GM12878 (cell line): ENCODE results near the gene SPOCD1. TPM values are rescaled to one million over a fixed set of nuclear protein-coding genes. Genes with fewer than 3 reads are reported as not detected.

Experiments used
- ATAC-seq: fragments of 200-7000 bp; cut with Tn5 transposase; 3 replicates; pipeline ENCODE4 v1.9.1; 2020; ENCODE audit warnings: mild to moderate bottlenecking, moderate library complexity
- BruUV-seq: library from RNA; stranded (reverse); fragments of 400-500 nt; replicated peaks from 2 replicates; lab custom pipeline; 2021; lab: Mats Ljungman, UMichigan
- CTCF ChIA-PET: fragments of 300-600 bp; sonication (Branson Sonifier 250); formaldehyde crosslinking; extraction: SDS; loops from one replicate; lab custom pipeline; 2021; ENCODE audit warnings: inconsistent platforms; lab: Yijun Ruan, JAX
- POLR2A ChIA-PET: fragments of 350-600 bp; formaldehyde crosslinking; extraction: SDS; loops from one replicate; lab custom pipeline; 2021; ENCODE audit warnings: inconsistent platforms; lab: Charles Lee
- RAD21 ChIA-PET: fragments of 300-600 bp; sonication (Branson Sonifier 250); formaldehyde crosslinking; loops from one replicate; lab custom pipeline; 2023; ENCODE audit warnings: antibody characterized with exemption; ENCODE audit not compliant: unreplicated experiment; lab: Charles Lee
- SMC1A ChIA-PET: fragments of 300-600 bp; sonication (Branson Sonifier 250); formaldehyde crosslinking; loops from one replicate; lab custom pipeline; 2023; ENCODE audit not compliant: unreplicated experiment, uncharacterized antibody; lab: Charles Lee
- DNase-seq: peaks from one replicate; pipeline ENCODE4 v3.0.0-alpha.2; 2011; ENCODE audit warnings: low read depth, low spot score
- FAIRE-seq: peaks from 3 replicates; lab custom pipeline; 2011; peaks lifted over from hg19 to GRCh38; lab: Jason Lieb, UNC
- H2AFZ ChIP-seq: 2 replicates; pipeline ENCODE4 v1.6.0; 2011; ENCODE audit warnings: low read depth, low read length, control low read depth; ENCODE audit not compliant: control insufficient read depth
- H3K27ac ChIP-seq: 2 replicates; pipeline ENCODE4 v1.5.1; 2011; ENCODE audit warnings: control low read depth; ENCODE audit not compliant: control insufficient read depth, insufficient read depth
- H3K27me3 ChIP-seq, 2 experiments: replicated peaks in 1 of 2; 2 replicates each; pipeline versions ENCODE4 v1.6.0 to v1.6.1; 2011; ENCODE audit warnings: low read length in 1 of 2; ENCODE audit not compliant: control insufficient read depth in 2 of 2, insufficient read depth in 2 of 2
- H3K36me3 ChIP-seq, 2 experiments: 2 replicates each; pipeline ENCODE4 v1.5.1; 2011; ENCODE audit warnings: low read length in 1 of 2; ENCODE audit not compliant: control insufficient read depth in 2 of 2, insufficient read depth in 2 of 2
- H3K4me1 ChIP-seq: 2 replicates; pipeline ENCODE4 v1.6.1; 2011; ENCODE audit warnings: mild to moderate bottlenecking, low read length, moderate library complexity, mixed read lengths; ENCODE audit not compliant: control insufficient read depth, insufficient read depth
- H3K4me2 ChIP-seq: 2 replicates; pipeline ENCODE4 v1.6.0; 2011; ENCODE audit warnings: control low read depth; ENCODE audit not compliant: control insufficient read depth, insufficient read depth
- H3K4me3 ChIP-seq: fragments of 200-600 bp; sonication (generic); 2 replicates; pipeline ENCODE4 v1.5.1; 2016
- H3K79me2 ChIP-seq: 2 replicates; pipeline ENCODE4 v1.6.0; 2011; ENCODE audit warnings: low read length; ENCODE audit not compliant: control insufficient read depth, insufficient read depth
- H3K9ac ChIP-seq: 2 replicates; pipeline ENCODE4 v1.8.0; 2011; ENCODE audit warnings: low read length, control low read depth, mixed read lengths; ENCODE audit not compliant: control insufficient read depth, insufficient read depth
- H3K9me3 ChIP-seq: replicated peaks from 3 replicates; pipeline ENCODE4 v1.5.1; 2011; ENCODE audit warnings: mild to moderate bottlenecking, low read length; ENCODE audit not compliant: control insufficient read depth, insufficient read depth
- H4K20me1 ChIP-seq: 2 replicates; pipeline ENCODE4 v1.6.0; 2011; ENCODE audit not compliant: control insufficient read depth, insufficient read depth
- CUX1 ChIP-seq: IDR thresholded peaks from 2 replicates; pipeline ENCODE4 v1.6.1; 2012; ENCODE audit warnings: improper control_type of control experiment, low read depth, low read length; ENCODE audit not compliant: insufficient replicate concordance
- DPF2 ChIP-seq: fragments of 450-650 bp; IDR thresholded peaks from 2 replicates; pipeline ENCODE4 v1.6.1; 2017; ENCODE audit warnings: mild to moderate bottlenecking
- E2F8 ChIP-seq: fragments of 450-650 bp; IDR thresholded peaks from 2 replicates; pipeline ENCODE4 v1.6.1; 2018; ENCODE audit warnings: mild to moderate bottlenecking, low read depth, moderate library complexity; ENCODE audit not compliant: partially characterized antibody
- ESRRA ChIP-seq: IDR thresholded peaks from 2 replicates; pipeline ENCODE4 v1.6.1; 2012; ENCODE audit warnings: mild to moderate bottlenecking, low read length, improper control_type of control experiment
- FOXK2 ChIP-seq: fragments of 450-650 bp; IDR thresholded peaks from 2 replicates; pipeline ENCODE4 v1.6.1; 2017; ENCODE audit warnings: mild to moderate bottlenecking, moderate library complexity
- MLLT1 ChIP-seq: fragments of 450-650 bp; IDR thresholded peaks from 2 replicates; pipeline ENCODE4 v1.6.1; 2016; ENCODE audit warnings: mild to moderate bottlenecking
- NRF1 ChIP-seq: conservative IDR thresholded peaks from 2 replicates; pipeline ENCODE4 v1.6.1; 2011; ENCODE audit warnings: mild to moderate bottlenecking, low read depth, low read length, improper control_type of control experiment
- PAX8 ChIP-seq: fragments of 450-650 bp; IDR thresholded peaks from 2 replicates; pipeline ENCODE4 v1.6.1; 2017; ENCODE audit warnings: mild to moderate bottlenecking, moderate library complexity
- PBX3 ChIP-seq: IDR thresholded peaks from 2 replicates; pipeline ENCODE4 v1.6.1; 2011; ENCODE audit warnings: mild to moderate bottlenecking, low read depth, low read length, moderate library complexity; ENCODE audit not compliant: insufficient replicate concordance
- POLR2AphosphoS2 ChIP-seq: IDR thresholded peaks from 2 replicates; pipeline ENCODE4 v1.6.1; 2011; ENCODE audit warnings: low read depth, mild to moderate bottlenecking, low read length, improper control_type of control experiment, moderate library complexity
- RAD21 ChIP-seq: IDR thresholded peaks from 2 replicates; pipeline ENCODE4 v1.6.1; 2011; ENCODE audit warnings: mild to moderate bottlenecking, low read depth, low read length, moderate library complexity; ENCODE audit not compliant: insufficient read depth
- RB1 ChIP-seq: fragments of 450-650 bp; formaldehyde crosslinking; IDR thresholded peaks from 2 replicates; pipeline ENCODE4 v1.6.1; 2017; ENCODE audit warnings: mild to moderate bottlenecking, borderline replicate concordance
- ZNF274 ChIP-seq: IDR thresholded peaks from one replicate; pipeline ENCODE4 v1.8.0; 2011; ENCODE audit not compliant: insufficient read length, insufficient read depth
- WGBS: methylation state at CpG from one replicate; pipeline ENCODE4 v1.1.6; 2016; ENCODE audit warnings: low lambda C conversion rate; ENCODE audit not compliant: insufficient replicate concordance, insufficient coverage; ENCODE audit errors: missing lambda C conversion rate; 5-methylcytosine and 5-hydroxymethylcytosine counted together
- in situ Hi-C: fragments of 300-500 bp; cut with MboI; formaldehyde crosslinking; loops from 9 replicates; pipeline ENCODE4 v1.14.3; 2018; ENCODE audit warnings: mixed read lengths
- intact Hi-C: fragments of 100-400 bp; cut with micrococcal nuclease; formaldehyde crosslinking; loops from one replicate; pipeline ENCODE4 v1.14.2; 2022; ENCODE audit not compliant: unreplicated experiment
- polyA plus RNA-seq, 11 experiments: library from polyadenylated mRNA; depleted of rRNA in 4 of 11; unstranded in 6 of 11; stranded (reverse) in 5 of 11; fragments of >200 nt; fragmentation: Nextera tagmentation in 4 of 11; fragmentation: Illumina TruSeq in 1 of 11; extraction: Ambion mirVana in 4 of 11; extraction: Trizol in 1 of 11; gene quantifications; 1 replicate in 1 of 11; 2 replicates in 10 of 11; pipeline versions ENCODE4 v1.2.1 to v1.2.3, GENCODE V29; 2011 to 2016; ENCODE audit warnings: inconsistent platforms in 2 of 11, missing spikeins in 2 of 11, low read depth in 1 of 11
- total RNA-seq, 4 experiments: library from RNA; depleted of rRNA in 3 of 4; stranded (reverse); fragments of >200 nt in 3 of 4; fragmentation: Illumina TruSeq in 1 of 4; extraction: Trizol in 1 of 4; gene quantifications; 2 replicates each; pipeline versions ENCODE4 v1.2.1 to v1.2.3, GENCODE V29; 2013 to 2021

The SPOCD1 gene
- total and polyA plus RNA-seq, 10 of the 15 experiments (the other 5 are each of a cell fraction or from before 2014, with no cell fraction given): 0.02 to 0.65 (median 0.13) TPM; not detected in 4

- H3K4me1 ChIP-seq: peaks cover 4% of the 10 kb centered on the region
- ATAC-seq: no peak
- in situ Hi-C loops: no loop called here
- BruUV-seq: no TSS peak
- ChIA-PET POLR2A (no interaction called here), CTCF (interaction anchor here (1.3 kb wide), 1 partner anchor 104 kb away, joined by 3 read pairs; no protein-coding TSS in a partner anchor), RAD21 (no interaction called here), SMC1A (no interaction called here)
- H4K20me1 ChIP-seq: no peaks in the 10 kb centered on the region; the same call in 1 of the 2 replicates
- WGBS: 44% methylated on average over 7 of the region's 7 CpGs
- H3K9me3 ChIP-seq: no peaks in the 10 kb centered on the region
- DNase-seq: no peak
- H3K27me3 ChIP-seq: peaks cover 16 to 17% of the 10 kb centered on the region in 2 experiments
- no peak overlapping the region for H3K27ac ChIP-seq
- H3K9ac ChIP-seq: no peak overlapping the region
- H3K36me3 ChIP-seq: no peaks in the 10 kb centered on the region
- no peaks in the 10 kb centered on the region for H3K79me2 ChIP-seq
- H2AFZ ChIP-seq: no peak overlapping the region
- no peak overlapping the region for H3K4me3 ChIP-seq
- no peak for FAIRE-seq
- intact Hi-C loops: no loop called here
- no peak overlapping the region for H3K4me2 ChIP-seq
- TF ChIP-seq DPF2 (no peak), FOXK2 (no peak), RAD21 (no peak), CUX1 (no peak), PAX8 (no peak), POLR2AphosphoS2 (no peak), MLLT1 (no peak), E2F8 (no peak), ZNF274 (no peak), NRF1 (no peak), PBX3 (no peak), RB1 (no peak), ESRRA (no peak)
These were observed 48.6 kb downstream of the SPOCD1 start for GRCh38 chr1:31767225-31767624.
